Measurements from ENCODE around the gene FERD3L.
"Not testable (repeated sequence)": the region's sequence is repeated elsewhere in the genome, so short reads cannot be mapped to it uniquely, and the experiment has no call there.

Gene FERD3L

GRCh38 chr7:19144661-19145433, at the start of gene FERD3L:
FERD3L (minus strand) TSS chr7:19145421; CDS start chr7:19145362, 59 bp downstream.
- DNase-seq, result no peak

DNA sequence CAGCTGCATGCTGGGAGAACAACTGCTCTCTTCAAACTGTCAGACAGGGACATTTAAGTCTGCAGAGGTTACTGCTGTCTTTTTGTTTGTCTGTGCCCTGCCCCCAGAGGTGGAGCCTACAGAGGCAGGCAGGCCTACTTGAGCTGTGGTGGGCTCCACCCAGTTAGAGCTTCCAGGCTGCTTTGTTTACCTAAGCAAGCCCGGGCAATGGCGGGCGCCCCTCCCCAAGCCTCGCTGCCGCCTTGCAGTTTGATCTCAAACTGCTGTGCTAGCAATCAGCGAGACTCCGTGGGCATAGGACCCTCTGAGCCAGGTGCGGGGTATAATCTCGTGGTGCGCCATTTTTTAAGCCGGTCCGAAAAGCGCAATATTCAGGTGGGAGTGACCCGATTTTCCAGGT, 49.2 kb upstream of the FERD3L start:
- not testable (repeated sequence) for DNase-seq

DNA sequence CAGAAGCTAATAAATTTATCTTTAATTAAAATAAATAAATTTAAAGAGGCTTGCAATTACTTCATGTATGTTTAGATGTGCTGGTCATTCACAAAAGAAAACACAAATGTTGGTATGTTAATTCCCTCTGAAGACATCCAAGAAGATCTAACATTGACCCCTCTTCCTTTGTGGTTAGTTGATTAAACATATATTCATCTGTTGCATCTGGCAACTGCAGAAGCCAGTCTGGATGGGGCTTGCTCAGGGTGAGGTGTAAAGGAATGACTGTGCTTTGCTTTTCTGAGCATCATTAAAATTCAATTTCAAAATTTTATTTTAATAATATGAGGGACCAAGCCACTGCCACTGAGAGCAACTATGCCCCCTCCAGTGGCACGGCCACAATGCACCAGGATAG, 36.4 kb upstream of the FERD3L start:
- no peak for DNase-seq

GRCh38 chr7:19178595-19178994, 33.4 kb upstream of the FERD3L start:
- DNase-seq, result no peak

GRCh38 chr7:19177269-19177668, 32.0 kb upstream of the FERD3L start:
- DNase-seq, result no peak

DNA sequence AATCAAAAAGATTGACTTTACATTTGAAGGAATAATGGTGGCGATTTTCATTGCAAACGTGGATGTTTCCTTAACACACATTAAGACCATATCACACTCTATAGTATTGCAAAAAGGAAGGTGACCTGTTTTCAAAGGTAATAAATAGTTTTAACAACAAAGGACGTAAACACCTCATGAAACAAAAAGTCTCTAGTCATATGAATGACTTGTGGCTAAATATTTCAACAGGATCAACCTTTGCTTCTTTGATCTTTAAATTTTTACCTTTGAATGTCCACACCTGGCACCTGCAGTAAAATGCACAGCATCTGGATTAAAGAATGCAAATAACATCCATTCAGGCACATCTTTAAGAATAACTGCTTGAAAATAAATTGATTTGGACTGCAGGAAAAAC, 30.0 kb upstream of the FERD3L start:
- no peak for DNase-seq

DNA sequence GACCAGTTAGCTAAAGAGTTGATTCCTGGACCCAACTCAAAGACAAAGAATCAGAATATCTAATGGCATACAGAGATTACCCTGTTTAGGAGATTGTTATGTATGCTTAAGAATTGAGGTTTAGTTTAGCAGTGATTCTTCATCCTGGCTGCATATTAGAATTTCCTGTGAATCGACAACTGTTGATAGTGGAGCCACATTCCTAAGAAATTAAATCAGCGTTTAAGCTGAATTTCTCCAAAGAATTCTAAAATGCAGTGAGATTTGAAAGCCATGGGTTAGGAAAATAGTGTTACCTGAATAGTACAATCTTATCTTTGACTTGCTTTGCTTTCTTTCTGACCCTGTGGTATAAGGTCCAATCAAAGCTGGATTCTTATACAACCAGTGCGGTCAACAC, 16.4 kb upstream of the FERD3L start:
- DNase-seq, result no peak

- DNase-seq, result no peak
These were observed 1.5 kb upstream of the FERD3L start for GRCh38 chr7:19146699-19147098.

DNA sequence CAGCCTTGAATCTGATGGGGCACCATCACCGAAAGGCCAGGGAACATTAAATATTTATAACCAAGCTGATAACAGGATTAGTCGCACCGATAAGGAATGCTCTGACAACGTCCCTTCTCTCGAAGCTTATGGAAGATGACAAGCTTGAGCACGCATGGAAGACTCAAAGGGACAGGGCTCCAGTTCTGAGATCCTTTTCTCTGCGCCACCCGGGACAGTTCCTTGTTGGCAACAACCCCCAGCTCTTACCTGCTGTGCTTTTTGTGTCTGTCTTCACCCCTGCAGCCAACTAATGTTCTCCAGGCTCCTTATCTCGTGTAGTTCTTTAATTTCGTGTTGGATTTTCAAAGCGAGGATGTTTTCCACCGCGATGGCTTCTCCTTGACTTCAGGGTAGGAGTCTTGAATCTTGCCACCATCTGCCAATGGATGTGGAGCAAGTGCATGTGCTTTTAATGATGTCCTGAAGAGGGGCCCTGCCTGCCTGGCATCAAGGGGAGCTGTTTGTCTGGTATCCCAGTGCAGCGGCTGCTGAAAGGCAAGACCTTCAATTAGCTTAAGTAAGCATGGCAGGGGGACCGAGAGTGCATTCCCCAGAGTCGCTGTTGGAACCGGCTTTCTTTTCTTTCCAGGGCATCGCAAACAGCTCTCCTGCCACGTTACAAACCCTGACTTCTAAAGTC, 354 bp upstream of the FERD3L start:
- no peak for DNase-seq

- DNase-seq, result no peak
These were observed 1.2 kb downstream of the FERD3L start for GRCh38 chr7:19143881-19144574.

DNA sequence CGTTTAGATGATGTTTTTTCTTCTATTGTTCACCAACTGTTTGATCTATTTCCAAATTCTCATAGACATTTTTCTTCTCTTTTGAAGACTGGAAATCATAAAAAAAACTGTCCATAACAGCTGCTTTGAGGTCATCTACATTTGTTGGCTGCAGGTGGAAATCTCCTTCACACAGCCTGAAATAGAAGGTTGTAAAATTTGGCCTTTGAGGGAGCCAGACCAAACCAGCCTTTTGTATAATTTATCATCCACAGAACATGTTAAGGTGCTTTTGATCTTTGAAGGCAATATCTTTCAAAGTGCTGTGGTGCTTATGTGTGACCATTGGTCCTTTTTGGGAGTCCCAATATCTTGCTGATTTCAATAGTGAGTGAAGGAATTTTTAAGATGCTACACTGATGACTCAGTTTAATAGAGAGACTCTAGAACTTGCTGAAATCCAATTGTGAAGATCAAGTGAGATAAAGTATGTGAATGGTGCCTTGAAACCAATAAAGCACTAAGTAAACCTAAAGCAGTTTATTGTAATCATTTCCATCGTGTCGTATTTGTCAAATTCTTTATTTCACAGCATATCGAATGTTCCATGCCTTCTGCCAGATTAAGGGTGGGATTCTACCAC, 5.4 kb downstream of the FERD3L start:
- DNase-seq, result no peak

- DNase-seq, result no peak
These were observed 11.3 kb downstream of the FERD3L start for GRCh38 chr7:19133886-19134285.

- DNase-seq, result no peak
These were observed 11.8 kb downstream of the FERD3L start for GRCh38 chr7:19133390-19133789.

- no peak for DNase-seq
These were observed 16.4 kb downstream of the FERD3L start for GRCh38 chr7:19128856-19129255.

GRCh38 chr7:19121977-19122588, 23.1 kb downstream of the FERD3L start:
- peak; percentile 35 to 44 for DNase-seq

GRCh38 chr7:19119870-19120486, 25.2 kb downstream of the FERD3L start:
- no peak for DNase-seq

- no peak for DNase-seq
These were observed 25.8 kb downstream of the FERD3L start for GRCh38 chr7:19119372-19119771.

DNA sequence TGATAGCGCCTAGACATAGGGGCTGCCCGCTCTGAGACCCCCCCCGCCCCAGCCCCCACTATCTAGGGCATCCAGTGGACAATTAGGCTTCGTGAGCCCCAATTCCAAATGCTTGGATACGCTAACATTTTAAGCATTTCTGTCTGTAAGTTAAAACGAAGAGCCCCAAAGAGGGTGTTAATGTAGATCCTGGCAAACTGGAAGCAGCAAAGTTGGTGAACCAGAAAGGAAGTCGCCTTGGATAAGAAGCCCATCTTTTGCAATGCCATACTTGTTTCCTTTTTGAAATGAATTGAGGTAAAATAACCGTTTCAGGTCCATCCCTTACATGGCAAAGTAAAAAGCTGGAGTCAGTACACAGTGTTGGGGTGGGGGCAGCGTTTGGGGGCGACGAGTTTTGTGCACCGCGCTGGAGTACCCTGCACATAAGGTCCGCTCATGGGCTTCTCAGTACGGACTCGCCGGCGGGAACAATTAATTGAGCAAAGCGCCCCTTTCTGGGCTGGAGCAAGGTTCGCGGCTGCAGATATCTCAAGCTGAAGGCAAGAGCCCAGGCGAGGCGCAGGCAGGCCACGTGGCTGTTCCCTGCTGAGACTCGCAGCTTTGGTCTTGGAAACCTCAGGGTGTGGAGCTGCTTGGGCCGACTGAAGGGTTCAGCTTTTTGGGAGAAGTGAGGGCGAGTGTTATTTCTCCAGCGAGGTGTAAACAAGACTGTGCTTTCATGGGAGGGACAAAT, 26.4 kb downstream of the FERD3L start:
- no peak for DNase-seq

- no peak for DNase-seq
These were observed 27.2 kb downstream of the FERD3L start for GRCh38 chr7:19117870-19118608.

DNA sequence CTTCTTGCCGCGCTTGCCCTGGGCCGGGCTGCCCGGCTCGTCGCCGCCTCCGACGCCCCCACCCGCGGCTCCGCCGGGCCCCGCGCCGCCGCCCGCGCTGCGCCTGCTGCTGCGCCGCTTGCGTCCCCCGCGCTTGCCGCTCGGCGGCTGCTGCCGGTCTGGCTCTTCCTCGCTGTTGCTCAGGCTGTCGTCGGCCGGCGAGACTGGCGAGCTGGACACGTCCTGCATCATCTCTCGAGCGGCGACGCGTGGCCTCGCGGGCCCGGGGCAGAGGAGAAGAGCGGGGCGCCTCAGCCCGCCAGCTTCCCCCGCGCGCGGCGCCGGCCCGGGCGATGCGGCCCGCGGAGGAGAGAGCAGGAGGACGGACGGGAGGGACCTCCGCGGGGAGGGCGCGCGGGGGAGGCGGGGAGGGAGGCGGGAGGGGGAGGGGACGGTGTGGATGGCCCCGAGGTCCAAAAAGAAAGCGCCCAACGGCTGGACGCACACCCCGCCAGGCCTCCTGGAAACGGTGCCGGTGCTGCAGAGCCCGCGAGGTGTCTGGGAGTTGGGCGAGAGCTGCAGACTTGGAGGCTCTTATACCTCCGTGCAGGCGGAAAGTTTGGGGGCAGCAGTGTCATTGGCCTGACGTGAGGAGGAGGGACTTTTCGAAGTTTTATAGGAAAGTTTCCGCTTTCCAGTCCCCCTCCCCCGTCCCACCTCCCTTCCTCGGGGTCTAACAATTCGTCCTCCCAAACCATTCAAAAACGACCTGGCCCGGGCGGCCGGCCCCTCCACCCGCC, 27.9 kb downstream of the FERD3L start, which contains the start of gene TWIST1:
TSS of gene TWIST1 (minus strand) at position 546 of the 779 bp plus-strand sequence. CDS start at position 231, 315 bp downstream.
- DNase-seq, result no peak
